ENCODE measurements around the gene GRK5. TPM values are rescaled to one million over a fixed set of nuclear protein-coding genes. Genes with fewer than 3 reads are reported as not detected.

Gene GRK5
- total and polyA plus RNA-seq, 9 of the 15 experiments (the other 6 are each of a cell fraction or from before 2014, with no cell fraction given) = 0.46 to 0.83 (median 0.67) TPM; not detected in 2

DNA sequence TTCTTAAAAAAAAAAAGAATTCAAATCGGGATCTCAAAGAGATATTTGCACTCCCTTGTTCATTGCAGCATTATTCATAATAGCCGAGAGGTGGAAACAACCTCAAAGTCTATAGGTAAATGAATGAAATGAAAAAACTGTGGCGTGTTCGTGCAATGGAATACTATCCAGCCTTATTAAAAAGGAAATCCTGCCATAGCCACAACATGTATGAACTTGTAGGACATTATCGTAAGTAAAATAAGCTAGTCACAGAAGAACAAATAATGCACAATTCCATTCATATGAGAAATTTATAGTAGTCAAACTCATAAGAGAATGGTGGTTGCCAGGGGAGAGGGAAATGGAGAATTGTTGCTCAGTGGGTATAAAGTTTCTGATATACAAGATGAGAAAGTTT is 37.9 kb downstream of the GRK5 start:
- FAIRE-seq (no peak), ATAC-seq (no peak), DNase-seq (ENCODE audit: extremely low read depth in 1 of 4, low spot score in 3 of 4) (no peak)
- Histone ChIP-seq H3K36me3 (ENCODE audit: control insufficient read depth, insufficient read depth, low read length) (no peaks in the 10 kb centered on the region), H3K9me3 (replicated peaks; ENCODE audit: control insufficient read depth, insufficient read depth, low read depth, low read length) (no peaks in the 10 kb centered on the region), H3K4me2 (ENCODE audit: insufficient read depth, low read length) (no peak overlapping the region), H2AFZ (ENCODE audit: low read depth, low read length) (no peak overlapping the region), H4K20me1 (replicated peaks; ENCODE audit: control insufficient read depth, insufficient read depth, low read length) (no peaks in the 10 kb centered on the region), H3K27me3 (ENCODE audit: control insufficient read depth in 2 of 2, insufficient read depth in 2 of 2, low read length in 2 of 2) (no peaks in the 10 kb centered on the region), H3K27ac (ENCODE audit: extremely low read depth, low read depth, low read length) (no peak overlapping the region), H3K4me3 (no peak overlapping the region), H3K79me2 (ENCODE audit: control insufficient read depth, insufficient read depth, low read length) (no peaks in the 10 kb centered on the region), H3K9ac (ENCODE audit: insufficient read depth in 1 of 2, low read depth in 2 of 2, low read length in 2 of 2) (no peak overlapping the region), H3K9me1 (ENCODE audit: control insufficient read depth, insufficient read depth, low read length) (no peaks in the 10 kb centered on the region), H3K4me1 (replicated peaks in 1 of 2; ENCODE audit: control insufficient read depth in 2 of 2, insufficient read depth in 2 of 2, low read length in 2 of 2) (peaks cover 4 to 15% of the 10 kb centered on the region in 2 experiments)
- WGBS (ENCODE audit: insufficient coverage, low coverage, missing lambda C conversion rate) = 74% methylated on average over 5 of the region's 5 CpGs
- intact Hi-C loops (cut with micrococcal nuclease) (no loop called here), in situ Hi-C loops (cut with MboI) (no loop called here)
- ChIA-PET CTCF (ENCODE audit: low intra/inter-chr PET ratio) (no interaction called here), POLR2A (interaction anchor here (0.8 kb wide), 1 partner anchor 13 kb away, joined by 3 read pairs; no protein-coding TSS in a partner anchor)
- no TSS peak for BruUV-seq (replicated peaks)
- TF ChIP-seq L3MBTL2 (IDR thresholded peaks at IDR 0.05) = no peak
- TF ChIP-seq ASH1L (IDR thresholded peaks at IDR 0.05; ENCODE audit: borderline replicate concordance, low read depth, partially characterized antibody) = no peak
- no peak for TF ChIP-seq SREBF2 (CRISPR knock-in tag; IDR thresholded peaks at IDR 0.05)
- no peak for TF ChIP-seq MTA3 (IDR thresholded peaks at IDR 0.05; ENCODE audit: borderline replicate concordance)
- TF ChIP-seq, protein P1, sequence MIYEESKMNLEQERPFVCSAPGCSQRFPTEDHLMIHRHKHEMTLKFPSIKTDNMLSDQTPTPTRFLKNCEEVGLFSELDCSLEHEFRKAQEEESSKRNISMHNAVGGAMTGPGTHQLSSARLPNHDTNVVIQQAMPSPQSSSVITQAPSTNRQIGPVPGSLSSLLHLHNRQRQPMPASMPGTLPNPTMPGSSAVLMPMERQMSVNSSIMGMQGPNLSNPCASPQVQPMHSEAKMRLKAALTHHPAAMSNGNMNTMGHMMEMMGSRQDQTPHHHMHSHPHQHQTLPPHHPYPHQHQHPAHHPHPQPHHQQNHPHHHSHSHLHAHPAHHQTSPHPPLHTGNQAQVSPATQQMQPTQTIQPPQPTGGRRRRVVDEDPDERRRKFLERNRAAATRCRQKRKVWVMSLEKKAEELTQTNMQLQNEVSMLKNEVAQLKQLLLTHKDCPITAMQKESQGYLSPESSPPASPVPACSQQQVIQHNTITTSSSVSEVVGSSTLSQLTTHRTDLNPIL (CRISPR knock-in tag; IDR thresholded peaks at IDR 0.05) = no peak
- TF ChIP-seq NR1H2 (CRISPR knock-in tag; IDR thresholded peaks at IDR 0.05) = no peak
- TF ChIP-seq PCBP2 (IDR thresholded peaks at IDR 0.05; ENCODE audit: low read depth, low read length, poor library complexity, severe bottlenecking) = no peak
- TF ChIP-seq ZNF655 (CRISPR knock-in tag; IDR thresholded peaks at IDR 0.05) = no peak
- no peak for TF ChIP-seq CAMTA2 (CRISPR knock-in tag; conservative IDR thresholded peaks at IDR 0.05)
- no peak for TF ChIP-seq CBX2 (IDR thresholded peaks at IDR 0.05; ENCODE audit: insufficient read depth, low read length, poor library complexity, severe bottlenecking)
- TF ChIP-seq ZNF121 (CRISPR knock-in tag; conservative IDR thresholded peaks at IDR 0.05) = no peak
- TF ChIP-seq ZNF318 (IDR thresholded peaks at IDR 0.05; ENCODE audit: borderline replicate concordance in 1 of 2, low read depth in 1 of 2) = no peak
- TF ChIP-seq SMARCA5 (IDR thresholded peaks at IDR 0.05) = no peak

All from K562 (cell line).